BJ (cell line): ENCODE results near the gene SNX9. TPM values are rescaled to one million over a fixed set of nuclear protein-coding genes. Genes with fewer than 3 reads are reported as not detected.

Experiments
- CTCF ChIA-PET: fragments of 350-600 bp; formaldehyde crosslinking; extraction: SDS; loops from one replicate; lab custom pipeline; 2021; ENCODE audit warnings: antibody characterized with exemption, inconsistent platforms; lab: Yijun Ruan, JAX
- POLR2A ChIA-PET: fragments of 300-600 bp; sonication (Branson Sonifier 250); formaldehyde crosslinking; extraction: SDS; loops from one replicate; lab custom pipeline; 2021; ENCODE audit warnings: antibody characterized with exemption; lab: Charles Lee
- DNase-seq: peaks from one replicate; pipeline ENCODE4 v3.0.0-alpha.2; 2011; ENCODE audit warnings: low read depth
- H3K27me3 ChIP-seq: 2 replicates; pipeline ENCODE4 v1.6.0; 2011; ENCODE audit warnings: low read length; ENCODE audit not compliant: control insufficient read depth, insufficient read depth
- H3K36me3 ChIP-seq: 2 replicates; pipeline ENCODE4 v1.5.1; 2011; ENCODE audit warnings: low read length; ENCODE audit not compliant: control insufficient read depth, insufficient read depth
- H3K4me3 ChIP-seq: 2 replicates; pipeline ENCODE4 v1.5.1; 2011; ENCODE audit warnings: low read depth, mild to moderate bottlenecking, control low read depth, low read length
- polyA plus RNA-seq: library from polyadenylated mRNA; depleted of rRNA; stranded (reverse); fragments of >200 nt; gene quantifications from 2 replicates; pipeline ENCODE4 v1.2.3, GENCODE V29; 2011
- TF ChIP-seq, protein P1 (sequence below): IDR thresholded peaks from 2 replicates; pipeline ENCODE4 v1.5.1; 2011; ENCODE audit warnings: low read depth, mild to moderate bottlenecking, control low read depth, inconsistent platforms, low read length, moderate library complexity; ENCODE audit not compliant: insufficient read depth

The SNX9 gene
- polyA plus RNA-seq, 1 experiment = 75.1 TPM

DNA sequence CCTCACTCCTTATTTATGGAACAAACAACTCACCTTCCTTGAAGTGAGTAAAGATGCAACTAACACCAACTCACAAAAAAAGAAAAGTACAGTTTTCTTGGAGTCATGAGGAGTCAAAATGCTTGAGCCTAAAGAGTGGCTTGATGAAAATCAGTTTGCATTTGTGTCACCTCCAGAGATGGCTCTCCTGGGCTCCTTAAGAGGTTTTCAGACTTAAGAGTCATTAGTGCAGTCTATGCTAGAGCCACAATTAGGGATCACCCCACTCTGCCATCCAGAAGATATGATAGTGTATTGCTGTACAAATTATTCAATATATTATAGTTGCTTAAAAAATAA, 11.9 kb upstream of the SNX9 start:
- DNase-seq = no peak
- no peak overlapping the region for H3K4me3 ChIP-seq
- CTCF ChIA-PET = interaction anchor here (1.0 kb wide), 1 partner anchor 144 kb away, joined by 3 read pairs; no protein-coding TSS in a partner anchor
- H3K27me3 ChIP-seq = no peaks in the 10 kb centered on the region
- H3K36me3 ChIP-seq = no peaks in the 10 kb centered on the region
- TF ChIP-seq, protein P1, sequence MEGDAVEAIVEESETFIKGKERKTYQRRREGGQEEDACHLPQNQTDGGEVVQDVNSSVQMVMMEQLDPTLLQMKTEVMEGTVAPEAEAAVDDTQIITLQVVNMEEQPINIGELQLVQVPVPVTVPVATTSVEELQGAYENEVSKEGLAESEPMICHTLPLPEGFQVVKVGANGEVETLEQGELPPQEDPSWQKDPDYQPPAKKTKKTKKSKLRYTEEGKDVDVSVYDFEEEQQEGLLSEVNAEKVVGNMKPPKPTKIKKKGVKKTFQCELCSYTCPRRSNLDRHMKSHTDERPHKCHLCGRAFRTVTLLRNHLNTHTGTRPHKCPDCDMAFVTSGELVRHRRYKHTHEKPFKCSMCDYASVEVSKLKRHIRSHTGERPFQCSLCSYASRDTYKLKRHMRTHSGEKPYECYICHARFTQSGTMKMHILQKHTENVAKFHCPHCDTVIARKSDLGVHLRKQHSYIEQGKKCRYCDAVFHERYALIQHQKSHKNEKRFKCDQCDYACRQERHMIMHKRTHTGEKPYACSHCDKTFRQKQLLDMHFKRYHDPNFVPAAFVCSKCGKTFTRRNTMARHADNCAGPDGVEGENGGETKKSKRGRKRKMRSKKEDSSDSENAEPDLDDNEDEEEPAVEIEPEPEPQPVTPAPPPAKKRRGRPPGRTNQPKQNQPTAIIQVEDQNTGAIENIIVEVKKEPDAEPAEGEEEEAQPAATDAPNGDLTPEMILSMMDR = no peak
- POLR2A ChIA-PET = no interaction called here

DNA sequence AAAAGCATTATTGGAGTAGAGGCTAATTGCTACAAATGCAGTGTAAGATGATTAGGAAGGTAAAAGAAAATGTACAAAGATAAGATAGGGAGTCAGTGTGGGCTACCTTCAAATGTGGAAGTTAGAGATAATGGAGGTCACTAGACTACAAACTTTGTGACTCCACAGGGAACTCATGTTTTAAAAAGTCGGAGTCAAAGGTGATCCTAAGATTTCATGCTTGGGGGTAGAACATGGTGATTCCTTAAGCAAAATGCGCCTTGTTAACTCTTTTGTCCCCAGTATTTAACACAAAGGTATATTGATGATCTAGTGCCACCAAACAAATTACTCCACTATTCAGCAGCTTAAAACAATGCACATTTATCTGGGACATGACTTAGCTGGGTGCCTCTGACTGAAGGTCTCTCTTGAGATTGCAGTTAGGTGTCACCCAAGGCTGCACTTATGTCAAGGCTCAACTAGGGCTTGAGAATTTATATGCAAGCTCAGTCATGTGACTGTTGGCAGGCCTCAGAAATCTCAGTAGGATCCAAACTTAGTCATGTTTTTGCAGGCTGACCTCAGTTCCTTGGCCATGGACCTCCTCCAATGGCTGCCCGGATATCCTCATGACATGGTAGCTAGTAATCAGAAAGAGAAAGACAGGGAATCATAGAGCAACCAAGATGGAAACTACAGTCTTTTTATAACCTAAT, 11.4 kb upstream of the SNX9 start:
- no peak overlapping the region for H3K4me3 ChIP-seq
- TF ChIP-seq, protein P1 = no peak
- no peak for DNase-seq
- ChIA-PET CTCF (interaction anchor here (0.9 to 1.0 kb wide), 2 partner anchors 46 to 144 kb away, joined by 3 read pairs; no protein-coding TSS in a partner anchor), POLR2A (no interaction called here)
- no peaks in the 10 kb centered on the region for H3K36me3 ChIP-seq
- H3K27me3 ChIP-seq = no peaks in the 10 kb centered on the region

GRCh38 chr6:157812425-157813171, 10.4 kb upstream of the SNX9 start:
- ChIA-PET CTCF (interaction anchor here (0.6 to 1.6 kb wide), 4 partner anchors 12 to 538 kb away, joined by 3 to 6 read pairs (median 4); no protein-coding TSS in a partner anchor), POLR2A (no interaction called here)
- TF ChIP-seq, protein P1 = no peak
- Histone ChIP-seq H3K4me3 (no peak overlapping the region), H3K36me3 (no peaks in the 10 kb centered on the region), H3K27me3 (no peaks in the 10 kb centered on the region)
- no peak for DNase-seq

DNA sequence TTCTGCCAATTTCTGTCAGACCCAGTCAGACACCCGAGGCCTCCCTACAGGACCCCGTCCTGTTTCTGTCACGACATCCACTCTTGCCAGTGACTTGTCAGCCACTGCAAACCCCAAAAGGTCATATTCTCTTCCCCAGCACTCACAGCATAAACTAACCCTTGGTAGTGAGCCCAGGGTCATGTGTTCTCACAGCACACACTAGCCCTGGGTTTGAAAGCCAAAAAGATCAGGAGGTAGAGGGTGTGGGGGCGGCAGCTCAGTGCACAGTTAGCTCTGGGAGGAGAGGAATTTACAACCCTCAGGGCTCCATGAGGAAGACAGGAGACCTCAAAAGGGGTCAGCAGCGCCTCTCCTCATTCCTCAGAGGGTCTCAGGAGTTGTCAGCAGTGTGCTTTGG, 9.9 kb upstream of the SNX9 start:
- POLR2A ChIA-PET = no interaction called here
- CTCF ChIA-PET = interaction anchor here (1.0 to 1.6 kb wide), 3 partner anchors 13 to 124 kb away, joined by 3 to 6 read pairs (median 4); no protein-coding TSS in a partner anchor
- H3K27me3 ChIP-seq = no peaks in the 10 kb centered on the region
- H3K4me3 ChIP-seq = no peak overlapping the region
- no peaks in the 10 kb centered on the region for H3K36me3 ChIP-seq
- DNase-seq = no peak
- TF ChIP-seq, protein P1 = no peak
